ENCODE data around the gene ABLIM1.

The ABLIM1 gene

DNA sequence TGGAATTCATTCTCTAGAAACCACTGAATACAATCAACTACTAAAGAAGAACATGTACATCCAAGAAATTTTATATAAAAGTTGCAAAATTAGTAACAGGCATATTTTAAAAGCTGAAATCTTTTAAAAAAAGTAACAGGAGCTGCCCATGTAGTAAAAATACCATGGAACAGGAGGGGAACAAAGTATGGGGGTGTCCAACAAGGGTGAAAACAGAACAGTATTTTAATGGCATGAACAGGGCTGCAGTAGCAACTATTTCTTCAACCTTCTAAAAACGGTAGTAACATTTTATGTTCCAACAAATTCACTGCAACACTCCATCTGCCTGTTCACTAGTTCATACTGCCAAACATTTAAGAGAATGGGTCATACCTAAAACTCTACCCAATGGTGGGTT, 77.0 kb downstream of the ABLIM1 start:
- DNase-seq (ENCODE audit: low read depth), result no peak

DNA sequence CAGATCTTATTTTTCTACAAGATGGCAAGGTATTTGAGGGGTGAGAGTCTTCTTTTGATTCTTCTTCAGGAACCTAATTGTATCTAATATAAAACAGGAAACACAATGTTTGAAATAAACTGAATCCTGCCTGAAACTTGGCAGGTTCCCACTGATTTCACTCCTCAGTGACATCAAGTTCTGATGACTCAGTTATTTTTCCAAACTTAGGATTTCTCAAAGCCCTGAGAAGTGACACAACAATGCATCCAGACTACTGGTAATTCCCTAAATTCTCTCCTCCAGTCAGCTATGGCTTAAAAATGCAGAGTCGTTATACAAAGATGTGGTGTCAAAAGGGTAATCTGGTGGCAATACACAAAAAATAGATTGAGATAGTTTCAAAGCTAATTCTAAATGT, 80.9 kb downstream of the ABLIM1 start:
- no peak for DNase-seq (ENCODE audit: low read depth)

DNA sequence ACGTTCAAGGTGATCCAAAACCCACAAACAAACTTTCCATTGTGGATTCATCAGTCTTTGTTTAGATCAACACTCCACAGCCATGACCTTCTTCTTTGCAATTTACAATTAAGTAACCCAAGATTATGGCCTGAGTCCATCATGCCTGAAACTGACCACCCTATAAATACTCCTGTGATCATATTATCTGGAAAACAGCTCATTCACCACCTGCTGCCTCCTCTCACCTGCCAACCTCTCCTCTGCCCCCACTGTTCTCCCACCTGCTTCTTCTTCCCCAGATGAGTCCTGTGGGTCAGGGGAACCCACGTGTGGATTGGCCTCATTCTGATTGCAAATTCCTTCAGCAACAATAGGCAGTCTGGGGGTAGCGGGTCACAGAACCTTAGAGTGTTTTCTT, 81.4 kb downstream of the ABLIM1 start:
- DNase-seq (ENCODE audit: low read depth), result no peak

DNA sequence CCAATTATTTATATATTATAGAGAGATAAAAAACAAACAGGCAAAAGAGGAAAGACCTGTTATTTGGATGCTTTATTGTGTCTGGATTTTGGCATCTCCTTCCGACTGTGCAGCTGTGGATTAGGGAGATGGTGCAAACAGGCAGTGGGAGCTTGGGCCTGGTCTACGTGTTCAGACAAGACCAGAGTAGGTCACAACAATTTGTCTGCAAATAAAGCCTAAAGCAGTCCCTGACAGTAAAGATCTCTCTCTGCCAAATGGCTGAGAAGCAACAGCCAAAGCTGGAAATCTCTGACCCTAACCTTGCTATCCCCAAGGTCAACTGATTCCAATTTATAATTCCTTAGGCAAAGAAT, 82.0 kb downstream of the ABLIM1 start:
- no peak for DNase-seq (ENCODE audit: low read depth)

DNA sequence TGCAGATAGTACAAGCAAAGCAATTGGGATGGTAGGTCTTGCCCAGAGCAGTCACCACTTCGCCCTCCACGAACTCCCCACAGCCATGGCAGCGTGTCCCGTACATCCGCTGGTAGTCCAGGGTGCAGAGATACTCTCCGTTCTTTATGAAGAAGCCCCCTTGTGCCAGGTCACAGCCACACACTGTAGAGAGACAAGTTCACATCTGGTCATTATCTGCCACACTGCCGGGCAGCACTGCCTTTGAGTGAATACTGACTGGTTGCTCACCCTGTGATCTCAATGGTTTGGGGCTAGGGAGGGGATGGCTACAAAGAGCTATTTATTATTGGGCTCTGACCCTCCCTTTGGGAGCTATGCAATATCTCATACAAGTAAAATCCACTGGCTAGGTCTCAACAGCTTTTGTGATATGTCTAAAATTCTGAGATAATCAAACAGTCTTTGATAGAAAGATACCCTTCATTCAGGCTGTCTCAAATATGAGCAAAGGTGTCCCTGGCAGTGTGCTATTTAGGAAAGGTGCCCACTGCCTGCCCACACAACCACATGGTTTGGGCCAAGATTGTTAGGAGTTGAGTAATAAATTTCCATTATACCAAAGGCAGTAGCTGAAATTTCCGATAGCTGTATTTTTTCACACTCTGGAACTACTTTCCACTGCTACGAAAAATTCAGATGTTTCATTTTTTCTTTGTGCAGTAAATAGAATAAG, 82.5 kb downstream of the ABLIM1 start:
- DNase-seq (ENCODE audit: low read depth), result no peak

DNA sequence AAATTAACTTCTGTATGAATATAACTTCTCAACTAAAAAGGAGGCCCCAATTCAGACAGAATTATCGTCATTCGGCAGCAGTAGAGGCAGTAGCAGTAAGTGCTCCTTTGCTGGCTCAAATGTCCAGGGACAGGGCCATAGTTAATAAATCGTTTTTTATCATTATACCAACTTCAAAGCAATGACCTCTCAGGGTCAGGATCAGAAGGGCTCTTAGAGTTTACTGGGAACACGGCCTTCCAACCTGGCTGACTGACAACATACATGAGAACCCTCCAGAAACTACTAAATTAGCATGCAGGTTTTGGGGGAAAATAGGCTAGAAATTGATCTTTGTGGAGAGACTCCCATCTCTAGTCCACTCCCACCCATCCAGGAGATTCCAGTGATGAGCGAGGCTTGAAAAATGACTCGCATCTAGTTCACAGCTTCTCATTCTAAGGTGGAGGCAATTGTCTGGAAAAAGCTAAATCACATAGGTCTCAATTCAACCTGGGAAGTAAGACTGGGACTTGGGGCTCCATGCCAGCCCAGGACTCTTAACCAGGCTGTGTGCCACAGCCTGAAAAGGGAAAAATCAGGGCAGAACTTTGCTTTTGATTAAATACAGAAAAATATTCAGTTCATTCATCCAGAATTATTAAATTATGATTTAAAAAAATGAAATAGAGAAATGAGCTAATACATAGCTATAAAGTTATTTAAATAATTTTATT, 84.6 kb downstream of the ABLIM1 start:
- no peak for DNase-seq (ENCODE audit: low read depth)

DNA sequence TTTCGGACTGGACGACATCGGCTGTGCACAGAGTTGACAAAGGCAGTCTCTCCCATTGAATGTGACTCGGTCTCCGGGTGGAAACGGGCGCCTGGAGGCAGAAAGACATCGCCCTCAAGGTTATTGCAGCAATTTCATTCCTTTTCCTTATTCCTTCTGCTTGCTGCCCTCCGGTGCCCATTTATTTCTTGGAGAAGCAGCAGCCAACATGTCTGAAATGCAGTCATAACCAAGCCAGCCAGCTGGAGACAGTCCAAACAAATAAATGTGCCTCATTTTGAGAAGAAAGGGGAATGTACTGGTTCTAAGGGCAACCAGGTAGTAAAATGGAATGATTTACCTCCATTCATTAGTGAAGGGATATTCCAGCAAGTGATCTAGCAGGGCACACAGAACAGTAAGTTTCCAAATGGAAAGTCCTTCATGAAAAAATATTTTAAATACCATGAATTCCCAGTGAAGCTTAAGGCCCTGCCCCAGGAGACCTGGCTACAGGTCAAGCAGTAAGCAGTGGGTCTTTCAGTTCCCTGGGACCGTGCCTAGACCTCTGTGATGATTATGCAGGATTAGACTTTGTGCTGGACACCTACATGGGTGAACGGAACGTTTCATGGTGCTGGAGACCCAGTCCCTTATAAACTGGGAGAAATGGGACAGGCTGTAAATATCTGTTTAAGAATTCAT, 86.6 kb downstream of the ABLIM1 start:
- DNase-seq (ENCODE audit: low read depth), result no peak

DNA sequence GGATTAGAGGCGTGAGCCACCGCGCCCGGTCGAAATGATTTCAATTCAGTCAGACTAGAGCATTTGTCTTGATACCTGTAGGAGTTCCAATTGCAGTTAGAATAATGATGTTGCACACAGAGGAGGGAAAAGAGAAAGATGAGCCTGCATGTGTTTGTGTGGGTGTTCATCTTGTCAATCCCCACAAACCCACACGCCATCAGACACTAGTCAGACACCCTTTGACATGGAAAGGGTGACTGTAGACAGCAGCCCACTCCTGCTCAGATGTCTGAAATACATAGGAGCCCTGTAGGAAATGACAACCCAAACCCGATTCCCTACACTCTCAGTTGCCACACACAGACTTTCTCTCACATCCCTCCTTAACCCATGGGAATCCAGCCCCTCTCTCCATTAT, 92.0 kb downstream of the ABLIM1 start:
- DNase-seq (ENCODE audit: low read depth), result no peak

DNA sequence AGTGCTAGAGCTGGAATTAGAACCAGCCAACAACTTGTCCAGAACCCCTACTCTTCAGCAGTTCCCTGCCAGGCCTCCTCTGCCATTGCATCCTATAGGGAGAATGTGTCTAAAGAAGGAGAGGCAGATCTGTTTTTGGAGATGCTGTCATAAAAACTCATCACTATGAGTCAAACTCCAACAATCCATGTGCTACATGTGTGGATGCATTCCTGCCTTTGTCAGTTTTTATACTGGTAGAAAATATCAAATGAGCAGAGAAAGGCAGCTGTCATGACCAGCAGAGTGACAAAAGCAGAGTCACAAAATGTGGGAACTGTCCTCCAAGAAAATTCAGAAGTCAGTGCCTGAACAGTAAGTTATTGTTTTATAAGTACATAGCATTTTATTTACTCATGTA, 93.0 kb downstream of the ABLIM1 start:
- DNase-seq (ENCODE audit: low read depth), result no peak

DNA sequence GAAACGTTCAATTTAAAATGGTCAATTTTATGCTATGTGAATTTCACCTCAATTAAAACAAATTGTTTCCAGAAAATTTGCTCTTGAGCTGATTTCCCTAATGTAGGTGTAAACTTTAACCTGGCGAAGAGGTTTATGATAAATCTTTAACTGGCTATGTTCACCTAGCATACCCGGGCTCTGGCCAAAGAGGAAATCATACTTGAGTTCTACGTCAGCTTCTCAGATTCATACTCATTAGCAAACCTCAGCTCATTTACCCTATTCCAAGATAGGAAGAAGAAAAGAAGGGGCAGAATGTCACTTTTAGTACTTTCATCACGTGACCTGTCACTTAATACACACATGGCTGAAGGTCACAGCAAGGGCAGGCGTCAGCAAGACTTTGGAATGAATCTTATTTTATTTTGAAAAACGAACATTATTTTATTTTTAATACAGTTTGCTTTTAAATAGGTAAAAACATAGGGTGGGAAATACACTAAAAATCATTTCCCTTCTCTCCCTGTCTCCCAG, 97.0 kb downstream of the ABLIM1 start:
- DNase-seq (ENCODE audit: low read depth), result no peak

DNA sequence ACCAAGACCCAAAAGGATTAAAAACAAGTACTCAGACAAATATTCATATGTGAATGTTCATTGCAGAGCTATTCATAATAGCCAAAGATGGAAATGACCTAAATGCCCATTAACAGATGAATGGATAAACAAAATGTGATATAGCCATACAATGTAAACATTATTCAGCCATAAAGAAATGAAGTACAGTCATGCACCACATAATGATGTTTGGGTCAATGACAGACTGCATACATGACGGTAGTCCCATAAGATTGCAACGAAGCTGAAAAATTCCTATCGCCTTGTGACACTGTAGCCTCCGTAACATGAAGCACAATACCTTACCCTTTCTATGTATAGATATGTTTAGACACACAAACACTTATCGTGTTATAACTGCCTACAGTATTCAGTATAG, 97.9 kb downstream of the ABLIM1 start:
- no peak for DNase-seq (ENCODE audit: low read depth)

DNA sequence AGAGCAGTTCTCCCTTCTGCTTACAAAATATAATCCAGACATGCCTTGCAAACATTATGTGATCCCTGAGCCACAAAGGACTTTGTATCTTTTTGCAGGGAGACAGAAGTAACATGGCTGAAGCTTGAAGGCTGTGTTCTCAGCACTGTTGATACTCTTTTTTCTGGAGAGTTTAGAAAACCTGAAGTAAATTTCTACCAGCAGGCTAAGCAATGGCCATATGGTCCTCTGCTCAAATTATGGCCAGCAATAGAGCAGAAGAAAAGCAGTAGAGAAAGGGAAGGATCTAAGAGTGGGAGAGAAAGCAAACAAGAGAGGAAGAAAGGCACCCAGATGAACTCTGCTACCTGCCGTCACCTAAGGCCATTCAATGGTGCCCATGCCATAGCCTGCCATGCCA, 98.4 kb downstream of the ABLIM1 start:
- DNase-seq (ENCODE audit: low read depth), result no peak

DNA sequence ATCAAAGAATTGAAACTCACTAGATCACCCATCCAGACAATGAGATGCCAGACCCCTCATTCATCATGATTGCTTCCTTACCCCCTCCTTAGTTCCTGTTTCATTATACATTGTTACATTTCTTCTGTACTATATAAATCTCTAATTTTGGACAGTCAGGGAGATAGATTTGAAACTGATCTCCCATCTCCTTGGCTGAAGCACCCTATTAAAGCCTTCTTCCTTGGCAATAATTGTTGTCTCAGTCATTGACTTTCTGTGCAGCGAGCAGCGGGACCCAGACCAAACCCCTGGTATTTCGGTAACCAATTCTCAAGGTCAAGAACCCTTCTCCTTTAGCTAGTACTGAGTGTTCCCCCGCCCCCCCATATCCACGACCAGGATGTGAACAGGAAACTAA, 100.2 kb downstream of the ABLIM1 start:
- no peak for DNase-seq (ENCODE audit: low read depth)

DNA sequence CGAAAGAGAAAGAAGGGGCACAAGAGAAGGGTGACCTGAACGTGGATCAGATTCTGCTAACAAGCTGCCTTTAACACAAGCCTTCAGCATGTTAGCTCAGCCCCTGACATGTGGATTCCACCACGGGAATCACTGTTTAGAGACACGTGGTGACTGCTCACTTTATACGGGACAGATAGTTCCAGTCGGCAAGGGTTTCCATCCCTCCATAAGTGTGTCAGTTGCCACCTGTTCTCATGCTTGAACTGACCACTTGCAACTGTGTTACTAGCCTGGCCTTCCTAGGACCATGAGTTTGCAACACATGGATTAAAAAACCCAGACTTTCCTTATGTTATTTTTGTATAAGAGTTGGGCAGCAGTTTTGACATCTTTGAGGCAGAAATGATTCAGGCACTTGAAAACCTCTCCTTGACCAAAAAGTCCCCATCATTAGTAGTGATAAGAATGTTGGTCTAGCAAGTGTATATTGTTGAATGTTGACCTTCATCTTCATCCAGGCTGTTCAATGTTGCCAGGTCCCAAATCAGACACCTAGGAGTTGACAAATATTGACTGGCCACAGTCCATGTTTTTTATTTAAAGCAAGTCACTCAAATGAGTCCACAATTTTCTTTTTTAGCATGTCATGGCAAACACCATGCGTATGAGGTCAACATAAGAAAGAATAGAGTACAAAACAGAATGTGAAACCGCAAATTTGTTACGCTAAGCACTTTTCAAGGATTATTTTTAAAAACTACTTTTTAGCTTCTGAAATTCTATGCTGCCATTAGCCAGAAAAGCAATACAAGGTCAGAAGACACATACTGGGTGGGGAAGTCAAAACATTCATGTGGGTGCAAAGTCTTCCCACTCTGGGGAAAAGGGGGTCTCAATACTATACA, 101.6 kb downstream of the ABLIM1 start:
- DNase-seq (ENCODE audit: low read depth), result no peak

DNA sequence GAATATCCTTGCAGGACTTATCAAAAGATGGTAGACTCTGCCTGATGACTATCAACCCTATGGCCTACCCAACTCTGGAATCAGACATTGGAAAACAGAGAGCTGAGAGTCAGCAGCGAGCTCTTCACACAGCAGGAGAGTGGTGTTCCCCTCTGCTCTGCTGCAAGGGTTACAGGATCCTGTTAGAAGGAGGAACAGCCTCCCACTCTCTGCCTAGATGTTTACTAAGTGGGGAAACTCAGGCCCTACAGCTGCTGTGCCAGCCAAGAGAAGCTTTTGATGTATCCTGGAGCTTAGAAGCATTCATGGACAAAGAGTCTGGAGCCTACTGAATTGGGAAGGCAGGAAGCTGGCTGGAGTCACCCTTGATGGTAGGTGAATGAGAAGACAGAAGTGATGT, 104.6 kb downstream of the ABLIM1 start:
- no peak for DNase-seq (ENCODE audit: low read depth)

DNA sequence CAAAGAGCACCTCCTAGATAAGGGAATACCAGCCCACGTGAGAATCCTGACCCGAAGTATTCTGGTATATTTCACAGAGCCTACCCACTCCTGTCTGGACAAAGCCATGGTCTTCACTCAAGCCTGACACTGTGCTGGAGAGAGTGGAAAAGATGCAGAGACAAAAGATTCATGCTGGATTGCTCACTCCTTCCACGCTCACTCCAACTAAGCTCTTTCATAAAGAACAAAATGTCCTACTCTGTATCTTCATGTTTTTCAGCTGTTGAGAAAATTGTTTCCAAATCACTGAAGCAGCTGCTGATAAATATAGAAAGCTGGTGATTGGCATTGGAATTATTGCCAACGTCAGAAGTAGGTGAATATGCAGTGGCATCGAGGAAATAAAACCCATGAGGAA, 106.0 kb downstream of the ABLIM1 start:
- DNase-seq (ENCODE audit: low read depth), result no peak

DNA sequence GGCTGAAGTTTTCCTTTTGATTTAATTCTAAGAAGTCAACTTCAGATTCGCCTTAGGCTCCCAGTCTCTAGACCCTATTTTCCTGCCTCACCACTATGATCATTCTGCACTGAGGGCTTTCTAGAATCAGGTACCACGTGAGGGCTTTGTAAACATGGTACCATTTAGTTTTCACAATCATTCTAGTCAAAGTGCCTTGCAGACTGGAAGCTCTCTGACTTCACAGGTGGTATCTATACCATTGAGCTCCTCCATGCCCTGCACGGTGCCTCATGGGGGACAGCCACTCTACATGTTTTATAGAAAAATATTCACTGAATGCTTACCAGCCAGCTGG, 106.5 kb downstream of the ABLIM1 start:
- DNase-seq (ENCODE audit: low read depth), result no peak

DNA sequence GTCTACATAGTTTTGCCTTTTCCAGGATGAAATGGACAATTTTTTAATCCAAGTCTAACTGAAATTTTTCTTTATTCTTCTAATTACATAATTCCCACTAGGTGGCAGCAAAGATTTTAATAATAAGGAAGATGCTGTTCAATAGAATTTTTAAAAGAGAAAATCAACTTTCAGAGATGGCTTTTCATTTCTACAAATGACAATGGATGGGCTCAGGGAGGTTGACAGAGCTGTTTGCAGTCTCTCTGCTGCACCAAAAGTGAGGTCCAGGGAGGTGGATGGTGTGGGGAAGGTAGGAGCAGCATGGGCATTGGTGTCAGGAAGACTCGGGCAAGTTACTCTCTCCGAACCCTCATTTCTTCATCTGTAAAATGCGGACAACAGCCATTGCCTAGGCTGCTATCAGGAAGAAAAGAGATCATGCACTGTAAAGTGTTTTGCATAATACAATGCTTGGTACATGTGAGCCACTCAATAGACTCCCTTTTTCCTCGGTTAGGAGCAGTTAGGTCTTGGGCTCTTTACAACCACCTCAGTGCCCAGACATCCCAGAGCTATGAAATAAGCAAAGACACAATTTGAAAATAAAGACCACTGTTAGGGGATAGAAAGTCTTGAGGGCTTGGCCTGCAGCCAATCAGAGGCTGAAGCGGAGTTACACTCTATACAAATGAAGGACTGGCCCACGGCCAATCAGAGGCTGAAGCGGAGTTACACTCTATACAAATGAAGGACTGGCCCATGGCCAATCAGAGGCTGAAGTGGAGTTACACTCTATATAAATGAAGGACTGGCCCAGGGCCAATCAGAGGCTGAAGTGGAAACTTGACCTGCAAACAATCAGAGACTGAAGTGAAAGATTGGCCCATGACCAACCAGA, 107.1 kb downstream of the ABLIM1 start:
- no peak for DNase-seq (ENCODE audit: low read depth)

DNA sequence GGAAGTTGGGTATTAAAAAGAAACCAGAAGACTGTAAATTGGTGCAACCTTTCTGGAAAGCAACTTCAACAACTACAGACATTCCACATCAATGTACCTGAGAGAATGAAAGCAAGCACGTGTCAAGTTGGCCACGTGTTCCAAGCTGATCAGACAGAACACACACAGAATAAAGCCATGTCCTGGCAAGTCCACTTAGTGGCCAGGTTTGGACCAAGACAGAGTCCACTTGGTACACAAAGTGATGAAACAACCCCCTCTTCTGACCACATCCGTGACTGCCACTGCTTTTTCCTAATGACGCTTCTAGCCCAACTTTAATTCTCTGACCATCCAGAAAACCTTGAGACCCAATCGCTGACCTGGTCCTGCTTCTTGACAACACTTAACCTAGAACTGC, 109.4 kb downstream of the ABLIM1 start:
- no peak for DNase-seq (ENCODE audit: low read depth)

DNA sequence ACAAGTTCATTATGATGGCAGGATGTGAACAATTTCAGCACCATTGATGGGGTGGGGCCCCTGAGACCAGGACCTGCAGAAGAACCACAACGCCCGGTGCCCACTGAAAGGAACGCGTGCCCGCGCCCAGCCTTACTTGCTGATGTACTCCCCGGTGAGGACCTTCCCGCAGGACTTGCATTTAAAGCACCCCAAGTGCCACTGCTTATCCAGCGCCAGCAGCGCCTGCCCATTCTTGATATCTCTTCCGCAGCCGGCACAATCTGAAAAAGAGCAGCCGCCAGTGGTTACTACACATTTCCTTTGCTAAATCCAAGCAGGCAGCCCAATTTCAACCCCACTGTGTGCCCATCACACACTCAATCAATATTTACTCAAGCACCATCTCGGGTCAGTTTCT, 110.6 kb downstream of the ABLIM1 start:
- DNase-seq (ENCODE audit: low read depth), result no peak

DNA sequence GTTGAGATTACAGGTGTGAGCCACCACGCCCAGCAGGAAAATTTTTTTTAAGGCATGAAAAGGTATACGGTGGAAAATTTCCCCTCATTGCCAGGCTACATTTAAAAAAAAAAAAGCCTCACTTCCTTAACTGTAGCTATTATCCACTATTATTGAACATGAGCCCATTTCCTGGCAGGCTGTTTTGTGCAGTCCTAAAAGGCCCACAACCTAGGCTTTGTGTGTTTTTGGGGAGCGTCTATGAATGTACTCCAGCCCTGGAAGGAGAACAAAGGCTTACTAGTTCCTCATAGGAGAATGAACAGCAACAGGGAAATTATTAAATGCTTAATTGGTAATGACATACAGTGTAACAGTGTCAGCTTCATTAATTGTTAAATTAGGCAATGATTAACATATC, 111.0 kb downstream of the ABLIM1 start:
- no peak for DNase-seq (ENCODE audit: low read depth)
